HepG2 (cell line): ENCODE results near the gene SP110.

Experiments used
- CREM ChIP-seq, 2 experiments: sonication (generic) in 1 of 2; formaldehyde crosslinking in 1 of 2; IDR thresholded peaks; 2 replicates each; pipeline versions ENCODE4 v1.4.0 to v1.6.1; 2016 to 2020; ENCODE audit warnings: antibody characterized with exemption in 1 of 2, mild to moderate bottlenecking in 1 of 2, missing genetic modification reagents in 1 of 2
- MED1 ChIP-seq: sonication (generic); formaldehyde crosslinking; IDR thresholded peaks from 2 replicates; pipeline ENCODE4 v1.4.0; 2020; ENCODE audit warnings: missing genetic modification reagents
- SMC3 ChIP-seq: IDR thresholded peaks from 2 replicates; pipeline ENCODE4 v1.6.1; 2011; ENCODE audit warnings: low read length, improper control_type of control experiment
- ZNF232 ChIP-seq: sonication (generic); formaldehyde crosslinking; IDR thresholded peaks from 2 replicates; pipeline ENCODE4 v1.4.0; 2020; ENCODE audit warnings: missing genetic modification reagents, borderline replicate concordance
- ZNF558 ChIP-seq: sonication (generic); formaldehyde crosslinking; IDR thresholded peaks from 2 replicates; pipeline ENCODE4 v1.9.0; 2022; ENCODE audit warnings: mild to moderate bottlenecking, missing genetic modification reagents, borderline replicate concordance
- ZNF839 ChIP-seq: sonication (generic); formaldehyde crosslinking; IDR thresholded peaks from 2 replicates; pipeline ENCODE4 v1.4.0; 2020; ENCODE audit warnings: missing genetic modification reagents, mild to moderate bottlenecking, borderline replicate concordance
- TF ChIP-seq, protein P1 (sequence below): sonication (generic); formaldehyde crosslinking; IDR thresholded peaks from 2 replicates; pipeline ENCODE4 v1.8.1; 2023; ENCODE audit warnings: missing genetic modification reagents, mild to moderate bottlenecking, borderline replicate concordance
- TF ChIP-seq, protein P2 (sequence below): sonication (generic); formaldehyde crosslinking; conservative IDR thresholded peaks from 2 replicates; pipeline ENCODE4 v1.4.0; 2020; ENCODE audit warnings: missing genetic modification reagents

DNA sequence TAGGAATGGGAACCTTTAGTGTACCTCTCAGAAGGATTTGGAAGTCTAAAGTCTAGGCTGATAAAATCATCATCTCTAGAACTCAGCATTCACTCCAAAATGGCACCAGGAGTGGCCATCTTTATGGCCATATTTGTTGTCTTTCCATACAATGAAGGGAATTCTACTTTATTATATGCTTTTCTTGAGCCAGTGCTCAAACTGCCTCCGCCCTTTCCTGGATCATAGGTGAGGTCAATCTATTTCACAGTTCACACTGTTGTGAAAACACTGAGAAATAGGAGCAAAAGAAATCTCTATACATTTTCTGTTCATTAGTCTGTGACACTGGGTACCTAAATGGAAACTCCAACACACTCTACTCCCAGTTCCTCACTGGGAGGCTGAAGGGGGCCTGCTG lies 55.6 kb downstream of the SP110 start:
- TF ChIP-seq, protein P1, sequence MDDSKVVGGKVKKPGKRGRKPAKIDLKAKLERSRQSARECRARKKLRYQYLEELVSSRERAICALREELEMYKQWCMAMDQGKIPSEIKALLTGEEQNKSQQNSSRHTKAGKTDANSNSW: no peak
- TF ChIP-seq, protein P2, sequence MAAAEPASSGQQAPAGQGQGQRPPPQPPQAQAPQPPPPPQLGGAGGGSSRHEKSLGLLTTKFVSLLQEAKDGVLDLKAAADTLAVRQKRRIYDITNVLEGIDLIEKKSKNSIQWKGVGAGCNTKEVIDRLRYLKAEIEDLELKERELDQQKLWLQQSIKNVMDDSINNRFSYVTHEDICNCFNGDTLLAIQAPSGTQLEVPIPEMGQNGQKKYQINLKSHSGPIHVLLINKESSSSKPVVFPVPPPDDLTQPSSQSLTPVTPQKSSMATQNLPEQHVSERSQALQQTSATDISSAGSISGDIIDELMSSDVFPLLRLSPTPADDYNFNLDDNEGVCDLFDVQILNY: no peak
- TF ChIP-seq ZNF558 (CRISPR knock-in tag) (no peak), MED1 (CRISPR knock-in tag) (no peak), ZNF232 (CRISPR knock-in tag) (no peak), ZNF839 (no peak), CREM (IDR thresholded peaks at IDR 0.05) (no peak), CREM (CRISPR knock-in tag; IDR thresholded peaks at IDR 0.05) (no peak), SMC3 (no peak)
